Measurements from ENCODE around the gene MYO1A. TPM values are rescaled to one million over a fixed set of nuclear protein-coding genes. Genes with fewer than 3 reads are reported as not detected.

The MYO1A gene
- total and polyA plus RNA-seq, 10 of the 15 experiments (the other 5 are each of a cell fraction or from before 2014, with no cell fraction given), result 0.01 to 0.34 (median 0.15) TPM; not detected in 2

DNA sequence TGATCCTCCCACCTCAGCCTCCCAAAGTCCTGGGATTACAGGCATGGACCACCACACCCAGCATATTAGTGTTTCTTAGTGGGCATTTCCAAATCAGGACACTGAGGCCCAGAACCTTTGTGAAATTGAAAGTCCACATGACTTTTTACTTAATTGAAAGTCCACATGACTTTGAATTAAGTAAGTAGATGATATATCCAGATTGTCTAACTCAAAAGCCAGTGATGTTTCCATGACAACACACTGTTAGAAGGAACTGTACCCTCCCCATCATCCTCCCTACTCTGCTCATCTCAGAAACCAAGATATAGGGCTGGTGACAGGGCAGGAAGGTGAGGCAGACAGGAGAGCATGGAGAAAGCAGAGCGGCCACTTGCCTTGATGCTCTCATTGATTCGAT lies 7.2 kb downstream of the MYO1A start:
- H3K4me1 ChIP-seq (ENCODE audit: control insufficient read depth, insufficient read depth, low read length), result peaks cover 10% of the 10 kb centered on the region
- ATAC-seq, result no peak
- H3K9ac ChIP-seq (ENCODE audit: control insufficient read depth, insufficient read depth, low read length), result no peak overlapping the region
- ChIA-PET CTCF (interaction anchor here (0.6 kb wide), 1 partner anchor 276 kb away, joined by 3 read pairs; no protein-coding TSS in a partner anchor), SMC1A (ENCODE audit: uncharacterized antibody, unreplicated experiment) (no interaction called here), POLR2A (no interaction called here), RAD21 (ENCODE audit: unreplicated experiment) (no interaction called here)
- no peaks in the 10 kb centered on the region; the same call in 2 of the 3 replicates for H3K9me3 ChIP-seq (replicated peaks; ENCODE audit: control insufficient read depth, insufficient read depth, low read length)
- BruUV-seq (replicated peaks), result no TSS peak
- no peak overlapping the region for H3K27ac ChIP-seq (ENCODE audit: control insufficient read depth, insufficient read depth)
- no peak for FAIRE-seq
- in situ Hi-C loops (cut with MboI) (no loop called here), intact Hi-C loops (cut with micrococcal nuclease; ENCODE audit: unreplicated experiment) (no loop called here)
- no peak for DNase-seq (ENCODE audit: low read depth, low spot score)
- H3K79me2 ChIP-seq (ENCODE audit: control insufficient read depth, insufficient read depth, low read length), result no peaks in the 10 kb centered on the region
- no peaks in the 10 kb centered on the region for H3K36me3 ChIP-seq (ENCODE audit: control insufficient read depth in 2 of 2, insufficient read depth in 2 of 2, low read length in 1 of 2)
- no peak overlapping the region for H3K4me2 ChIP-seq (ENCODE audit: control insufficient read depth, insufficient read depth)
- no peaks in the 10 kb centered on the region for H4K20me1 ChIP-seq (ENCODE audit: control insufficient read depth, insufficient read depth)
- H3K4me3 ChIP-seq, result no peak overlapping the region
- no peak for TF ChIP-seq POU2F2 (IDR thresholded peaks at IDR 0.05; ENCODE audit: borderline replicate concordance, low read depth, low read length)
- no peak for TF ChIP-seq MTA3 (IDR thresholded peaks at IDR 0.05; ENCODE audit: borderline replicate concordance, low read length)
- TF ChIP-seq CBFB (IDR thresholded peaks at IDR 0.05; ENCODE audit: low read depth), result no peak
- TF ChIP-seq JUNB (IDR thresholded peaks at IDR 0.05), result no peak
- no peak for TF ChIP-seq NFYA (IDR thresholded peaks at IDR 0.05; ENCODE audit: borderline replicate concordance, low read depth, low read length)
- no peak for TF ChIP-seq MEF2B (IDR thresholded peaks at IDR 0.05; ENCODE audit: partially characterized antibody, poor library complexity, severe bottlenecking)
- TF ChIP-seq NR2F1 (conservative IDR thresholded peaks at IDR 0.05), result no peak
- no peak for TF ChIP-seq SMC3 (IDR thresholded peaks at IDR 0.05; ENCODE audit: borderline replicate concordance, low read length)
- TF ChIP-seq CBX3 (IDR thresholded peaks at IDR 0.05; ENCODE audit: borderline replicate concordance, low read depth), result no peak
- no peak for TF ChIP-seq RELA (IDR thresholded peaks at IDR 0.05; ENCODE audit: borderline replicate concordance, partially characterized antibody)
- 44% methylated on average over 2 of the region's 2 CpGs for WGBS (ENCODE audit: insufficient coverage, insufficient replicate concordance, low lambda C conversion rate, missing lambda C conversion rate)
- H3K27me3 ChIP-seq (replicated peaks in 1 of 2; ENCODE audit: control insufficient read depth in 2 of 2, insufficient read depth in 2 of 2, low read length in 1 of 2), result no peaks in the 10 kb centered on the region; a peak in 1 of 4 replicates
- no peak overlapping the region for H2AFZ ChIP-seq (ENCODE audit: control insufficient read depth, low read depth, low read length)

All from GM12878 (cell line).